ENCODE data around the gene ATP2B2. TPM values are rescaled to one million over a fixed set of nuclear protein-coding genes. Genes with fewer than 3 reads are reported as not detected.
"Not testable (repeated sequence)": the region's sequence is repeated elsewhere in the genome, so short reads cannot be mapped to it uniquely, and the experiment has no call there.

The ATP2B2 gene
- total RNA-seq, 6 experiments from 2014 or later = 25.9 to 45.1 (median 35.1) TPM

- DNase-seq (no peak), ATAC-seq (no peak)
- intact Hi-C loops (cut with DNase I) = no loop called here
- peaks cover 3 to 51% (median 20%) of the 10 kb centered on the region in 4 donors for H3K36me3 ChIP-seq
- no peak overlapping the region for H3K27ac ChIP-seq
- H3K4me3 ChIP-seq = no peak overlapping the region
- no peak for TF ChIP-seq POLR2A (IDR thresholded peaks at IDR 0.05)
- TF ChIP-seq CTCF (IDR thresholded peaks at IDR 0.05) = no peak
- no peaks in the 10 kb centered on the region for H3K9me3 ChIP-seq
- no CpG with 5 or more reads among the region's 9 CpGs for WGBS (ENCODE audit: insufficient coverage, low coverage, low lambda C conversion rate, missing lambda C conversion rate)
- peaks cover 0 to 11% (median 5%) of the 10 kb centered on the region in 4 donors for H3K4me1 ChIP-seq
- no peaks in the 10 kb centered on the region for H3K27me3 ChIP-seq
Measured at GRCh38 chr3:10300087-10300486, 205.3 kb downstream of the ATP2B2 start.

- Histone ChIP-seq H3K4me1 (peaks cover 0 to 11% (median 5%) of the 10 kb centered on the region in 4 donors), H3K27ac (no peak overlapping the region), H3K36me3 (peaks cover 3 to 46% (median 18%) of the 10 kb centered on the region in 4 donors), H3K4me3 (no peak overlapping the region), H3K9me3 (no peaks in the 10 kb centered on the region), H3K27me3 (no peaks in the 10 kb centered on the region)
- DNase-seq (no peak), ATAC-seq (no peak)
- intact Hi-C loops (cut with DNase I) = no loop called here
- 64% methylated on average over 5 of the region's 6 CpGs for WGBS (ENCODE audit: insufficient coverage, low coverage, low lambda C conversion rate, missing lambda C conversion rate)
- TF ChIP-seq CTCF (IDR thresholded peaks at IDR 0.05) = no peak
- TF ChIP-seq POLR2A (IDR thresholded peaks at IDR 0.05) = no peak
Measured at GRCh38 chr3:10299679-10300078, 205.7 kb downstream of the ATP2B2 start.

GRCh38 chr3:10299175-10299574 is 206.2 kb downstream of the ATP2B2 start:
- TF ChIP-seq CTCF (IDR thresholded peaks at IDR 0.05) (no peak), POLR2A (IDR thresholded peaks at IDR 0.05) (no peak)
- intact Hi-C loops (cut with DNase I) = no loop called here
- ATAC-seq (no peak), DNase-seq (no peak)
- no peaks in the 10 kb centered on the region for H3K27me3 ChIP-seq
- 90% methylated on average over 2 of the region's 2 CpGs for WGBS (ENCODE audit: insufficient coverage, low coverage, low lambda C conversion rate, missing lambda C conversion rate)
- H3K9me3 ChIP-seq = no peaks in the 10 kb centered on the region
- H3K36me3 ChIP-seq = peaks cover 3 to 41% (median 15%) of the 10 kb centered on the region in 4 donors
- no peak overlapping the region for H3K27ac ChIP-seq
- H3K4me1 ChIP-seq = peaks cover 0 to 11% (median 5%) of the 10 kb centered on the region in 4 donors
- H3K4me3 ChIP-seq = no peak overlapping the region

- intact Hi-C loops (cut with DNase I); H3K4me3 ChIP-seq; H3K27ac ChIP-seq; DNase-seq; H3K27me3 ChIP-seq; H3K9me3 ChIP-seq; ATAC-seq: not testable (repeated sequence)
- H3K36me3 ChIP-seq = peaks cover 0 to 30% (median 7%) of the 10 kb centered on the region in 4 donors
- WGBS (ENCODE audit: insufficient coverage, low coverage, low lambda C conversion rate, missing lambda C conversion rate) = 57% methylated on average over 1 of the region's 1 CpG
- H3K4me1 ChIP-seq = peaks cover 0 to 11% (median 5%) of the 10 kb centered on the region in 4 donors
Measured at GRCh38 chr3:10298064-10298463, 207.3 kb downstream of the ATP2B2 start.

GRCh38 chr3:10294030-10294586 is 211.3 kb downstream of the ATP2B2 start:
- Histone ChIP-seq H3K4me3 (no peak overlapping the region), H3K9me3 (no peaks in the 10 kb centered on the region), H3K27ac (no peak overlapping the region), H3K36me3 (no peaks in the 10 kb centered on the region), H3K4me1 (peaks cover 0 to 11% (median 5%) of the 10 kb centered on the region in 4 donors), H3K27me3 (no peaks in the 10 kb centered on the region)
- TF ChIP-seq POLR2A (IDR thresholded peaks at IDR 0.05) (no peak), CTCF (IDR thresholded peaks at IDR 0.05) (no peak)
- intact Hi-C loops (cut with DNase I) = no loop called here
- 74% methylated on average over 11 of the region's 12 CpGs for WGBS (ENCODE audit: insufficient coverage, low coverage, low lambda C conversion rate, missing lambda C conversion rate)
- DNase-seq = no peak
- ATAC-seq = no peak

All from right lobe of liver (tissue), 6 donors.